H1 (cell line): Measurements from ENCODE around the gene STEAP2.

Source experiments
- SP2 ChIP-seq: IDR thresholded peaks from 2 replicates; pipeline ENCODE4 v1.6.1; 2012; ENCODE audit warnings: mild to moderate bottlenecking, low read length, inconsistent platforms
- TF ChIP-seq, protein P1 (sequence below), 3 experiments: IDR thresholded peaks; 1 replicate in 2 of 3; 2 replicates in 1 of 3; pipeline versions ENCODE4 v1.5.1 to v1.6.1; 2011; ENCODE audit warnings: low read length in 3 of 3, mild to moderate bottlenecking in 3 of 3, inconsistent platforms in 2 of 3, low read depth in 1 of 3, moderate library complexity in 1 of 3; ENCODE audit not compliant: insufficient read depth in 1 of 3; ENCODE audit errors: control extremely low read depth in 1 of 3

DNA sequence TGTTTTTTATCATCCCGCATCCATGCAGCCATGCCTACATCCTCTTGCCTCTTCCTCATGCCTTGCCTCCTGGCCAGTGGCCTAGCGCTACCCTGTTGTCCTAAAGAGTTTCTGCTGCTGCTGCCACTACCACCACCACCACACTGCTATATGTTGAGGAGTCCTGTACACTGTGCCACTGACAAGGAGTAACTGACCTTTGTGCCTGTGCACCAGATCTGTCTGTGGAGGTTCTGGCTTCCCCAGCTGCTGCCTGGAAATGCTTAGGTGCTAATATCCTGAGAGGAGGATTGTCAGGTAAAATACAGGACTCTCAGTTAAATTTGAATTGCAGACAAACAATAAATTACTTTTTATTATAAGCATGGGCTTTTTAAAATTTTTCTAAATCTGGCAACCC, 26.5 kb downstream of the STEAP2 start:
- TF ChIP-seq, protein P1, sequence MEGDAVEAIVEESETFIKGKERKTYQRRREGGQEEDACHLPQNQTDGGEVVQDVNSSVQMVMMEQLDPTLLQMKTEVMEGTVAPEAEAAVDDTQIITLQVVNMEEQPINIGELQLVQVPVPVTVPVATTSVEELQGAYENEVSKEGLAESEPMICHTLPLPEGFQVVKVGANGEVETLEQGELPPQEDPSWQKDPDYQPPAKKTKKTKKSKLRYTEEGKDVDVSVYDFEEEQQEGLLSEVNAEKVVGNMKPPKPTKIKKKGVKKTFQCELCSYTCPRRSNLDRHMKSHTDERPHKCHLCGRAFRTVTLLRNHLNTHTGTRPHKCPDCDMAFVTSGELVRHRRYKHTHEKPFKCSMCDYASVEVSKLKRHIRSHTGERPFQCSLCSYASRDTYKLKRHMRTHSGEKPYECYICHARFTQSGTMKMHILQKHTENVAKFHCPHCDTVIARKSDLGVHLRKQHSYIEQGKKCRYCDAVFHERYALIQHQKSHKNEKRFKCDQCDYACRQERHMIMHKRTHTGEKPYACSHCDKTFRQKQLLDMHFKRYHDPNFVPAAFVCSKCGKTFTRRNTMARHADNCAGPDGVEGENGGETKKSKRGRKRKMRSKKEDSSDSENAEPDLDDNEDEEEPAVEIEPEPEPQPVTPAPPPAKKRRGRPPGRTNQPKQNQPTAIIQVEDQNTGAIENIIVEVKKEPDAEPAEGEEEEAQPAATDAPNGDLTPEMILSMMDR (IDR thresholded peaks at IDR 0.05; ENCODE audit: control extremely low read depth in 1 of 3, insufficient read depth in 1 of 3, low read depth in 1 of 3, low read length in 3 of 3), result no peak
- TF ChIP-seq SP2, result no peak
